Mucosa of rectum (tissue), 2 donors: Measurements from ENCODE around the gene PARD3.
"Not testable (repeated sequence)": the region's sequence is repeated elsewhere in the genome, so short reads cannot be mapped to it uniquely, and the experiment has no call there.

Experiments
- H3K27ac ChIP-seq, 2 donors: one replicate each; pipeline ENCODE4 v1.7.0; 2013; ENCODE audit warnings: inconsistent platforms in 2 of 2, low read depth in 2 of 2, low read length in 2 of 2
- H3K27me3 ChIP-seq, 2 donors: one replicate each; pipeline ENCODE4 v1.7.0; 2013; ENCODE audit warnings: low read length in 2 of 2; ENCODE audit not compliant: control insufficient read depth in 2 of 2, insufficient read depth in 2 of 2
- H3K36me3 ChIP-seq, 2 donors: one replicate each; pipeline ENCODE4 v1.7.0; 2013; ENCODE audit warnings: low read length in 2 of 2; ENCODE audit not compliant: control insufficient read depth in 2 of 2, insufficient read depth in 2 of 2
- H3K4me1 ChIP-seq, 2 donors: one replicate each; pipeline ENCODE4 v1.7.0; 2013; ENCODE audit warnings: low read length in 2 of 2, mild to moderate bottlenecking in 1 of 2; ENCODE audit not compliant: control insufficient read depth in 2 of 2, insufficient read depth in 2 of 2
- H3K4me3 ChIP-seq, 2 donors: one replicate each; pipeline ENCODE4 v1.7.0; 2013; ENCODE audit warnings: low read length in 2 of 2
- H3K9ac ChIP-seq, 2 donors: one replicate each; pipeline ENCODE4 v1.7.0; 2013; ENCODE audit warnings: low read length in 2 of 2, low read depth in 1 of 2, mild to moderate bottlenecking in 1 of 2
- H3K9me3 ChIP-seq, 2 donors: one replicate each; pipeline ENCODE4 v1.7.0; 2013; ENCODE audit warnings: low read length in 2 of 2; ENCODE audit not compliant: control insufficient read depth in 2 of 2
- donor health status: healthy.
- donor health status: Normal muscosa, but diverticular disease.

PARD3 gene

GRCh38 chr10:34369120-34369519 is 446.0 kb downstream of the PARD3 start:
- H3K27ac ChIP-seq, result no peak overlapping the region
- no peaks in the 10 kb centered on the region for H3K4me1 ChIP-seq
- no peak overlapping the region for H3K4me3 ChIP-seq
- H3K9me3 ChIP-seq, result no peaks in the 10 kb centered on the region
- no peak overlapping the region for H3K9ac ChIP-seq
- no peaks in the 10 kb centered on the region for H3K27me3 ChIP-seq
- no peaks in the 10 kb centered on the region for H3K36me3 ChIP-seq

GRCh38 chr10:34364253-34365037 is 450.7 kb downstream of the PARD3 start:
- Histone ChIP-seq H3K27me3 (no peaks in the 10 kb centered on the region), H3K4me1 (no peaks in the 10 kb centered on the region), H3K9me3 (no peaks in the 10 kb centered on the region), H3K36me3 (peaks cover 0 to 2% of the 10 kb centered on the region in 2 donors), H3K4me3 (no peak overlapping the region), H3K27ac (no peak overlapping the region), H3K9ac (no peak overlapping the region)

- Histone ChIP-seq H3K27me3 (no peaks in the 10 kb centered on the region), H3K36me3 (peaks cover 0 to 3% of the 10 kb centered on the region in 2 donors), H3K9me3 (no peaks in the 10 kb centered on the region), H3K4me3 (no peak overlapping the region), H3K27ac (no peak overlapping the region), H3K9ac (no peak overlapping the region), H3K4me1 (no peaks in the 10 kb centered on the region)
Observed at GRCh38 chr10:34360984-34361383, 454.1 kb downstream of the PARD3 start.

- H3K4me1 ChIP-seq, result no peaks in the 10 kb centered on the region
- no peak overlapping the region for H3K27ac ChIP-seq
- H3K36me3 ChIP-seq, result peaks cover 0 to 11% of the 10 kb centered on the region in 2 donors
- no peak overlapping the region for H3K4me3 ChIP-seq
- H3K9me3 ChIP-seq, result no peaks in the 10 kb centered on the region
- H3K9ac ChIP-seq, result no peak overlapping the region
- H3K27me3 ChIP-seq, result no peaks in the 10 kb centered on the region
Observed at GRCh38 chr10:34359435-34359813, 455.7 kb downstream of the PARD3 start.

- H3K36me3 ChIP-seq, result peaks cover 0 to 13% of the 10 kb centered on the region in 2 donors
- no peaks in the 10 kb centered on the region for H3K4me1 ChIP-seq
- no peaks in the 10 kb centered on the region for H3K27me3 ChIP-seq
- H3K4me3 ChIP-seq, result no peak overlapping the region
- H3K9ac ChIP-seq, result no peak overlapping the region
- H3K9me3 ChIP-seq, result no peaks in the 10 kb centered on the region
- no peak overlapping the region for H3K27ac ChIP-seq
Observed at GRCh38 chr10:34358729-34359434, 456.2 kb downstream of the PARD3 start.

- H3K9ac ChIP-seq, result no peak overlapping the region
- H3K27ac ChIP-seq, result no peak overlapping the region
- H3K4me1 ChIP-seq, result no peaks in the 10 kb centered on the region
- H3K9me3 ChIP-seq, result no peaks in the 10 kb centered on the region
- H3K27me3 ChIP-seq, result no peaks in the 10 kb centered on the region
- peaks cover 0 to 13% of the 10 kb centered on the region in 2 donors for H3K36me3 ChIP-seq
- no peak overlapping the region for H3K4me3 ChIP-seq
Observed at GRCh38 chr10:34356463-34356862, 458.6 kb downstream of the PARD3 start.

GRCh38 chr10:34353530-34353929 is 461.6 kb downstream of the PARD3 start:
- peaks cover 0 to 10% of the 10 kb centered on the region in 2 donors for H3K36me3 ChIP-seq
- H3K9ac ChIP-seq, H3K4me1 ChIP-seq, H3K27me3 ChIP-seq, H3K27ac ChIP-seq, H3K4me3 ChIP-seq, H3K9me3 ChIP-seq: not testable (repeated sequence)

GRCh38 chr10:34352599-34353204 is 462.4 kb downstream of the PARD3 start:
- peaks cover 0 to 10% of the 10 kb centered on the region in 2 donors for H3K36me3 ChIP-seq
- not testable (repeated sequence) for H3K9me3 ChIP-seq, H3K4me1 ChIP-seq, H3K27me3 ChIP-seq, H3K4me3 ChIP-seq, H3K9ac ChIP-seq, H3K27ac ChIP-seq

GRCh38 chr10:34351161-34351560 is 463.9 kb downstream of the PARD3 start:
- Histone ChIP-seq H3K4me3 (no peak overlapping the region), H3K27ac (no peak overlapping the region), H3K36me3 (peaks cover 0 to 10% of the 10 kb centered on the region in 2 donors), H3K9ac (no peak overlapping the region), H3K27me3 (no peaks in the 10 kb centered on the region), H3K4me1 (peaks cover 2% of the 10 kb centered on the region in 2 donors), H3K9me3 (no peaks in the 10 kb centered on the region)

- Histone ChIP-seq H3K36me3 (no peaks in the 10 kb centered on the region), H3K27me3 (no peaks in the 10 kb centered on the region), H3K4me3 (no peak overlapping the region), H3K27ac (no peak overlapping the region), H3K4me1 (peaks cover 2 to 14% of the 10 kb centered on the region in 2 donors), H3K9me3 (no peaks in the 10 kb centered on the region), H3K9ac (no peak overlapping the region)
Observed at GRCh38 chr10:34348917-34349485, 466.1 kb downstream of the PARD3 start.
